ENCODE measurements around the gene EXOC6B. TPM values are rescaled to one million over a fixed set of nuclear protein-coding genes. Genes with fewer than 3 reads are reported as not detected.
A peak's percentile ranks its signal among the peaks of the same experiment; 100 is the strongest.

EXOC6B gene
- total and polyA plus RNA-seq, 2 of the 8 experiments (the other 6 are each of a cell fraction or from before 2014, with no cell fraction given) = 13.5 to 33.0 TPM

DNA sequence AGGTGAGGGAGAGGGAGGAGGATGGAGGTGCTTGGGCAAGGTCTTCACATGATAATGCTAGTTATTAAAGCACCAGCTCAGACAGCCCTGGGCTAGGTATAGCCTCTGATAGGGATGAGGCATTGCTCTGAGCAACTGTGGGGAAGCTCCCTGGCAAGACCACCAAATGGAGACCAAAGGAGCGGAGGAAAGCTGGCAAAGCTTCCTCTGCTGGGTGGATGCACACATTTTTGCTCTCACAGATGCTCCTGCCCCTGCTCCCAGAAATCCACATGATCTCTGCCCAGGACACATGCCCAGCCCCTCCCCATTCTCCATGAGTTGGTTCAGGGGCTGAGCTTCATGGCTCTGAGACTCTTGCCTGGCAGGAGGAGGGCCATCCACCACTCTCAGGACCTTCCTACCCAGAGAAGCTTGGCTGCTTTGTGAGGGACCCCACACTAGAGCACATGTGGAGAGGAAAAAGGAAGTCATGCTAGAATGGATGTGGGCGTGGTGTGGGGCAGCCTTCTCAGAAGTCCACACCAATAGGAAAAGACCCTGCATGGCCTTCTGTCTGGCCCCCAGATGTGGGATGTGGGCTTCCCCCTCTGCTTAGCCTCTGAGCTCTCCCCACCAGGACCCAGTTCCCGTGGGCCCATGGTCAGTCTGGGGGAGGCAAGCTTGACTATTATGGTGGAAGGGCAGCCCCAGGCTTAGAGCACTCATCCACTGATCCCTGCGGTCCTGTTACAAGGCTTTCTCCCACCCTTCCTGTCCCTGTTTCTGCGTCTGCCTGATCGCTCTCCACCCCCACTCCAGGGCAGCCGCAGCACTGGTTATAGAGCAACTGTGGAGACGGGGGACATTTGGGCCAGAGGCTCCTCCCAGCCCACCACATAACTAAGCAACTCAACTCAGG, 667.7 kb downstream of the EXOC6B start:
- Histone ChIP-seq H3K23ac (ENCODE audit: insufficient read length) (no peak overlapping the region), H3K56ac (replicated peaks; ENCODE audit: insufficient read length, low read depth, low read length) (no peak overlapping the region), H3K27ac (ENCODE audit: low read depth, low read length) (no peak overlapping the region), H2AFZ (ENCODE audit: low read length) (no peak overlapping the region), H3K9ac (replicated peaks in 1 of 4; ENCODE audit: extremely low read depth in 1 of 4, low read depth in 3 of 4, low read length in 3 of 4) (no peak overlapping the region), H3K79me2 (ENCODE audit: control insufficient read depth in 1 of 2, insufficient read depth in 2 of 2, low read length in 2 of 2) (no peaks in the 10 kb centered on the region), H3K79me1 (ENCODE audit: low read depth, low read length) (no peaks in the 10 kb centered on the region), H3K23me2 (ENCODE audit: low read depth, low read length) (no peaks in the 10 kb centered on the region), H3K9me3 (ENCODE audit: insufficient read depth in 2 of 2, low read depth in 1 of 2, low read length in 1 of 2) (no peaks in the 10 kb centered on the region), H3K36me3 (ENCODE audit: control insufficient read depth in 2 of 4, insufficient read depth in 4 of 4, low read length in 3 of 4) (no peaks in the 10 kb centered on the region), H4K91ac (replicated peaks; ENCODE audit: insufficient read length, low read length) (no peak overlapping the region), H3K14ac (ENCODE audit: insufficient read length) (no peak overlapping the region), H3K18ac (ENCODE audit: extremely low read depth, low read length) (no peak overlapping the region), H2BK120ac (replicated peaks; ENCODE audit: low read depth, low read length) (no peak overlapping the region), H2AK5ac (ENCODE audit: low read depth, low read length) (no peak overlapping the region), H3K27me3 (replicated peaks in 1 of 4; ENCODE audit: control insufficient read depth in 3 of 4, extremely low read depth in 1 of 4, insufficient read depth in 3 of 4, low read length in 3 of 4) (no peaks in the 10 kb centered on the region; a peak in 2 of 7 replicates), H2BK15ac (ENCODE audit: low read length) (no peak overlapping the region), H3K4me1 (replicated peaks in 1 of 4; ENCODE audit: control insufficient read depth in 3 of 4, insufficient read depth in 4 of 4, low read length in 3 of 4) (0 out of 7 replicates have a peak, but pooled peaks cover 0 to 3% (median 0%) of the 10 kb centered on the region in 4 experiments), H4K20me1 (replicated peaks in 1 of 2; ENCODE audit: control insufficient read depth in 1 of 2, insufficient read depth in 2 of 2, low read length in 2 of 2) (no peaks in the 10 kb centered on the region), H4K8ac (ENCODE audit: extremely low read depth, insufficient read depth, low read length) (peak overlapping the region; percentile 57; the same call in 1 of the 2 replicates), H3K4me3 (ENCODE audit: extremely low read depth in 1 of 4, insufficient read depth in 2 of 4, low read depth in 3 of 4, low read length in 4 of 4) (no peak overlapping the region), H2BK5ac (ENCODE audit: low read depth, low read length) (no peak overlapping the region), H3K4ac (replicated peaks; ENCODE audit: insufficient read length, low read depth, low read length) (no peak overlapping the region), H2BK20ac (ENCODE audit: low read length) (no peak overlapping the region), H3K4me2 (ENCODE audit: insufficient read depth in 1 of 2, low read depth in 2 of 2, low read length in 2 of 2) (no peak overlapping the region), H2BK12ac (ENCODE audit: low read depth, low read length) (no peak overlapping the region), H4K5ac (ENCODE audit: insufficient read length, low read depth, low read length) (no peak overlapping the region)
- ChIA-PET CTCF (ENCODE audit: partially characterized antibody) (interaction anchor here (1.1 to 1.6 kb wide), 4 partner anchors 21 to 628 kb away, joined by 3 to 6 read pairs (median 4); no protein-coding TSS in a partner anchor), POLR2A (ENCODE audit: partially characterized antibody) (no interaction called here)
- FAIRE-seq (no peak), DNase-seq (ENCODE audit: low read depth in 1 of 2, low spot score in 2 of 2) (no peak)
- WGBS, 2 experiments (ENCODE audit: extremely low coverage in 1 of 2, insufficient coverage in 1 of 2, insufficient read length in 1 of 2, insufficient replicate concordance in 2 of 2, low coverage in 1 of 2, low lambda C conversion rate in 2 of 2, missing lambda C conversion rate in 1 of 2) = 83% methylated on average over 7 of the region's 8 CpGs; no CpG with 5 or more reads in 1 of the 2 experiments
- no peak for TF ChIP-seq ZNF274 (IDR thresholded peaks at IDR 0.05; ENCODE audit: borderline replicate concordance, extremely low read depth, low read length)
